RWPE2 (cell line): ENCODE data around the gene NUBPL.

Experiments
- ATAC-seq: fragments of 200-7000 bp; cut with Tn5 transposase; 3 replicates; pipeline ENCODE4 v1.9.1; 2021; ENCODE audit warnings: low read depth
- DNase-seq: peaks from one replicate; pipeline ENCODE4 v3.0.0-alpha.2; 2020; ENCODE audit warnings: low spot score
- H3K27ac ChIP-seq: fragments of 450-650 bp; 2 replicates; pipeline ENCODE4 v1.5.1; 2017; ENCODE audit warnings: mild to moderate bottlenecking; ENCODE audit not compliant: poor library complexity, severe bottlenecking
- H3K27me3 ChIP-seq: fragments of 250-450 bp; sonication (Bioruptor Pico); 2 replicates; pipeline ENCODE4 v1.5.1; 2021; ENCODE audit warnings: mild to moderate bottlenecking, moderate library complexity; ENCODE audit not compliant: insufficient read depth, poor library complexity, severe bottlenecking
- H3K36me3 ChIP-seq: fragments of 250-450 bp; sonication (Bioruptor Pico); 2 replicates; pipeline ENCODE4 v1.5.1; 2020; ENCODE audit warnings: low read depth, mild to moderate bottlenecking, moderate library complexity
- H3K4me1 ChIP-seq: fragments of 250-450 bp; sonication (Bioruptor Pico); 2 replicates; pipeline ENCODE4 v1.5.1; 2021; ENCODE audit warnings: mild to moderate bottlenecking, moderate library complexity; ENCODE audit not compliant: insufficient read depth, poor library complexity, severe bottlenecking
- H3K4me3 ChIP-seq: fragments of 250-450 bp; sonication (Bioruptor Pico); 2 replicates; pipeline ENCODE4 v1.5.1; 2021; ENCODE audit warnings: mild to moderate bottlenecking, moderate library complexity; ENCODE audit not compliant: severe bottlenecking
- H3K9me3 ChIP-seq: fragments of 250-450 bp; sonication (Bioruptor Pico); 2 replicates; pipeline ENCODE4 v1.5.1; 2021; ENCODE audit warnings: mild to moderate bottlenecking, moderate library complexity; ENCODE audit not compliant: severe bottlenecking
- CTCF ChIP-seq: fragments of 450-650 bp; IDR thresholded peaks from one replicate; pipeline ENCODE4 v1.5.1; 2017; ENCODE audit warnings: mild to moderate bottlenecking, moderate library complexity; ENCODE audit not compliant: poor library complexity, severe bottlenecking

Gene NUBPL

DNA sequence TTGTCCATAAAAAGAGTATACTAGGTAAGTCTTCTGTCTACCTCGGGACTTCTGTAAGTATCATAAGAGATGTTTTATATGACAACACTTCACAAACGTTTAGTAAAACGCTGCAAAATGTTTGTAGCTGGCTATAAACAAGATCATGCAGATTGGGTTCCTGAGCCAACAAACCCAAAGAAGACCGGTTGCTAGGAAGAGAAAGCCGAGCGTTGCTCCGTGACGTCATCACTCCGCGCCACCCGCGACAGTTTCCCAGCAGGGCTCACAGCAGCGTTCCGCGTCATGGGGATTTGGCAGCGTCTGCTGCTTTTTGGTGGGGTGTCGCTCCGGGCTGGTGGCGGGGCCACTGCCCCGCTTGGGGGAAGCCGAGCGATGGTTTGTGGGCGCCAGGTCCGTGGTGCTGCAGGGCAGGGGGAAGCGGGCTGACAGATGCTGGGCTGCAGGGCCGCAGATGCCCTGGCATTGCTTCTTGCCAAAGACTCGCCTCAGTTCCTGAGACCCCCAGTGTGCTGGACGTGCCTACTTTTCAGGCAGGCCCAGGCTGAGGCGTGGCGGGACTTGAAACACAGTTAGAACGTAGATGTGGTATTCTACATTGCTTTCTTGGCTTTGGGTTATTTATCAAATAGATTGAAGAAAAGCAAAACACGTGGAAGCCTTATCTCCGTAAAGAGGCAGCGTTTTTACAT lies at the start of gene NUBPL:
Gene NUBPL (plus strand): TSS at position 250 of the 692 bp plus-strand sequence. CDS start 36 bp downstream, at position 286.
- Histone ChIP-seq H3K36me3 (peaks cover 27% of the 10 kb centered on the region), H3K27me3 (no peaks in the 10 kb centered on the region), H3K4me3 (peak within 1 kb of the TSS; percentile 87), H3K27ac (peak within 1 kb of the TSS; percentile 8), H3K4me1 (peaks cover 7% of the 10 kb centered on the region), H3K9me3 (no peaks in the 10 kb centered on the region)
- no peak for TF ChIP-seq CTCF
- DNase-seq (peak; percentile 91), ATAC-seq (peak; percentile 92)

- no peak overlapping the region for H3K4me3 ChIP-seq
- H3K4me1 ChIP-seq = no peaks in the 10 kb centered on the region
- no peaks in the 10 kb centered on the region for H3K36me3 ChIP-seq
- ATAC-seq (no peak), DNase-seq (no peak)
- no peak for TF ChIP-seq CTCF
- no peaks in the 10 kb centered on the region for H3K27me3 ChIP-seq
- no peaks in the 10 kb centered on the region for H3K9me3 ChIP-seq
- no peak overlapping the region for H3K27ac ChIP-seq
These were observed 34.1 kb upstream of the NUBPL start for GRCh38 chr14:31527087-31527486.

- H3K27ac ChIP-seq = no peak overlapping the region
- no peak for ATAC-seq
- H3K27me3 ChIP-seq = no peaks in the 10 kb centered on the region
- H3K4me1 ChIP-seq = no peaks in the 10 kb centered on the region
- no peaks in the 10 kb centered on the region for H3K9me3 ChIP-seq
- no peaks in the 10 kb centered on the region for H3K36me3 ChIP-seq
- TF ChIP-seq CTCF = no peak
- no peak for DNase-seq
- no peak overlapping the region for H3K4me3 ChIP-seq
These were observed 33.7 kb upstream of the NUBPL start for GRCh38 chr14:31527546-31527945.

- no peak overlapping the region for H3K4me3 ChIP-seq
- ATAC-seq = no peak
- H3K27me3 ChIP-seq = no peaks in the 10 kb centered on the region
- H3K36me3 ChIP-seq = no peaks in the 10 kb centered on the region
- no peak overlapping the region for H3K27ac ChIP-seq
- no peaks in the 10 kb centered on the region for H3K9me3 ChIP-seq
- no peaks in the 10 kb centered on the region for H3K4me1 ChIP-seq
- no peak for DNase-seq
- no peak for TF ChIP-seq CTCF
These were observed 32.2 kb upstream of the NUBPL start for GRCh38 chr14:31529053-31529452.

GRCh38 chr14:31530136-31530535 lies 31.1 kb upstream of the NUBPL start:
- no peaks in the 10 kb centered on the region for H3K27me3 ChIP-seq
- no peaks in the 10 kb centered on the region for H3K4me1 ChIP-seq
- no peaks in the 10 kb centered on the region for H3K36me3 ChIP-seq
- no peak overlapping the region for H3K4me3 ChIP-seq
- ATAC-seq (no peak), DNase-seq (no peak)
- no peaks in the 10 kb centered on the region for H3K9me3 ChIP-seq
- no peak for TF ChIP-seq CTCF
- H3K27ac ChIP-seq = no peak overlapping the region
